D721Med (cell line): ENCODE measurements around the gene RNH1.

Experiments used
- DNase-seq: peaks from one replicate; pipeline ENCODE4 v3.0.0; 2011; ENCODE audit warnings: low spot score; ENCODE audit not compliant: insufficient read length
- FAIRE-seq: peaks from 2 replicates; lab custom pipeline; 2011; peaks lifted over from hg19 to GRCh38; lab: Jason Lieb, UNC
- CTCF ChIP-seq: IDR thresholded peaks from 2 replicates; pipeline ENCODE4 v1.5.1; 2012; ENCODE audit warnings: mild to moderate bottlenecking, control low read depth; ENCODE audit not compliant: insufficient read depth; ENCODE audit errors: missing control alignments

Gene RNH1

GRCh38 chr11:454801-455565 is 52.1 kb downstream of the RNH1 start:
- TF ChIP-seq CTCF, result no peak
- DNase-seq, result no peak

DNA sequence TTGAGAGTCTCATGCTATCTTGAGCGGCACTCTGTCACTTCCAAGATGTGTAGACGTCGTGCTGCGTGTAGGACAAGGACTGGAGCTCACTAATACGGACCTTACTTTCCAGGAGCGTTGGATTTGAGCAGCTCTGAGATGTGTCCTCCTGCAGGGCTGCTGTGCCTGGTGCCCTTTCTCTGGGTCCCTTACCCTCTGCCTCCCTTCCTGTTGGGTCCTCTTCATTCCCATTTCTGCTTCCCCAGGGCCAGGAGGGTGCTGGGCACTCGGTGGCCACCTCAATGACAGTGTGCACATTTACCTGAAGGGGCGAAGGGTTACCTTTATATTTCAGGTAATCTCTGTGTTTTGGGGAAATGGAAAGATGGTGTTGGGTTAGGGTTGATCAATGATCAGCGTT is 53.0 kb downstream of the RNH1 start:
- TF ChIP-seq CTCF, result no peak
- FAIRE-seq, result no peak
- no peak for DNase-seq

More at GRCh38 chr11:454801-455565, 52.1 kb downstream of the RNH1 start:
- no peak for FAIRE-seq

- TF ChIP-seq CTCF, result no peak
- DNase-seq (no peak), FAIRE-seq (no peak)
These were observed 53.5 kb downstream of the RNH1 start for GRCh38 chr11:453564-453963.

- TF ChIP-seq CTCF, result no peak
- no peak for DNase-seq
- no peak for FAIRE-seq
These were observed 54.0 kb downstream of the RNH1 start for GRCh38 chr11:452916-453527.

- DNase-seq, result no peak
- TF ChIP-seq CTCF, result no peak
- FAIRE-seq, result no peak
These were observed 54.8 kb downstream of the RNH1 start for GRCh38 chr11:452203-452744.

DNA sequence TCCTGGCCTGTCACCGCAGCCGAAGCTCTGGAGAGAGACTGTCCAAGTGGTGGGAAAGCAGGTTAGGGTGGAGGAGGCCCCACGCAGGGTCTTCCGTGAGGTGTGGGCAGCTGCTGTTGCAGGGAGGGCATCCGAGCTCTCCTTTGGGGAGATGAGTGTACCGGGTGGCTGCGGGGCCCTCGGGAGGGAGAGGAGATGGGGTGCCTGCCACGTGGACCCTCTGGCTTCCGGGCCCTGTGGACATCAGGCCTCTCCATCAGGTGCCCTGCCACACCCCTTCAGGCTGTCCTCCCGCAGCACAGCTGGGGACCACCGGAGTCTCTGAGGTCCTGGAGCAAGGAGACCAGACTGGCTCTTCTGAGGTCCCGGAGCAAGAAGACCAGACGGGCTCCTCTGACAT is 55.3 kb downstream of the RNH1 start:
- TF ChIP-seq CTCF, result no peak
- FAIRE-seq (no peak), DNase-seq (no peak)
